Measurements from ENCODE around the gene GSAP.
"Not testable (repeated sequence)": the region's sequence is repeated elsewhere in the genome, so short reads cannot be mapped to it uniquely, and the experiment has no call there.

Gene GSAP, protein sequence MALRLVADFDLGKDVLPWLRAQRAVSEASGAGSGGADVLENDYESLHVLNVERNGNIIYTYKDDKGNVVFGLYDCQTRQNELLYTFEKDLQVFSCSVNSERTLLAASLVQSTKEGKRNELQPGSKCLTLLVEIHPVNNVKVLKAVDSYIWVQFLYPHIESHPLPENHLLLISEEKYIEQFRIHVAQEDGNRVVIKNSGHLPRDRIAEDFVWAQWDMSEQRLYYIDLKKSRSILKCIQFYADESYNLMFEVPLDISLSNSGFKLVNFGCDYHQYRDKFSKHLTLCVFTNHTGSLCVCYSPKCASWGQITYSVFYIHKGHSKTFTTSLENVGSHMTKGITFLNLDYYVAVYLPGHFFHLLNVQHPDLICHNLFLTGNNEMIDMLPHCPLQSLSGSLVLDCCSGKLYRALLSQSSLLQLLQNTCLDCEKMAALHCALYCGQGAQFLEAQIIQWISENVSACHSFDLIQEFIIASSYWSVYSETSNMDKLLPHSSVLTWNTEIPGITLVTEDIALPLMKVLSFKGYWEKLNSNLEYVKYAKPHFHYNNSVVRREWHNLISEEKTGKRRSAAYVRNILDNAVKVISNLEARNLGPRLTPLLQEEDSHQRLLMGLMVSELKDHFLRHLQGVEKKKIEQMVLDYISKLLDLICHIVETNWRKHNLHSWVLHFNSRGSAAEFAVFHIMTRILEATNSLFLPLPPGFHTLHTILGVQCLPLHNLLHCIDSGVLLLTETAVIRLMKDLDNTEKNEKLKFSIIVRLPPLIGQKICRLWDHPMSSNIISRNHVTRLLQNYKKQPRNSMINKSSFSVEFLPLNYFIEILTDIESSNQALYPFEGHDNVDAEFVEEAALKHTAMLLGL

DNA sequence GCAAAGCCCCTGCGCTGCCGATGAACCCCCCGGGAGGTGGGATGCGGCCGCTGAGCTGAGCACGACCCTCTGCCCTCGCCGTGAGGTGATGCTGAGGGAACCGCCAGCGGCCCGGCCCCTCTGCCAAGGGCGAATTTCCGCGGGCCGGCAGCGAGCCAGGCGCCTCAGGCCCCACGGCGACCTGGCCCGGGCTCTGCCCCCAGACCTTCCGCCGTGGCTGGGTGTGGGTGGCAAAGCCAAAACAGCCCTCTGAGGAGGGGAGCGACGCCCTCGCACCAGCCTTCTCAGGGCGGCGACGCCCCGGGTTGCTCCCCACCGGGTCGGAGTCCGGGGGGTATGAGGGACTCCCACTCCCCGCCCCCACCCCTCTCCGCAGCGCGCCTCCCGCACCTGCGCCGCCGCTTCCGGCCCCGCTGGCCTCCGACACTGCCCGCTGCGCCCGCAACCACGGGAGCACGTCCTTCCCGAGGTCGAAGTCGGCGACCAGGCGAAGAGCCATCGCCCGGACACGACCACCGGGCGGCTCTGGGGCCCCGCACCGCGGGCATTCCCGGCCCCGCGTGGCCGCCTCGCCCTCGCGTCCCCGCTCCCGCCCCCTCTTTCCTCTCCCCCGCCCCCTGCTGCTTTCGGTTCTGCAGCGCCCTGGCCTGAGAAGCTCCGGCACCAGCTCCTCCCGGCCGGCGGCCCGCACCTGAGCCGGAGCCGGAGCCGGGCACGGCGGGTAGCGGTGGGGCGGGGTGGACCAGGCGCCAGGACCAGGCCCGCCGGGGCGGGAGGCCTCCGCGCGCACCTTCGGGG, at the start of gene GSAP:
TSS of gene GSAP (minus strand) at position 527 of the 798 bp plus-strand sequence. CDS start at position 499, 28 bp downstream.
- peak; percentile 37 for DNase-seq

DNA sequence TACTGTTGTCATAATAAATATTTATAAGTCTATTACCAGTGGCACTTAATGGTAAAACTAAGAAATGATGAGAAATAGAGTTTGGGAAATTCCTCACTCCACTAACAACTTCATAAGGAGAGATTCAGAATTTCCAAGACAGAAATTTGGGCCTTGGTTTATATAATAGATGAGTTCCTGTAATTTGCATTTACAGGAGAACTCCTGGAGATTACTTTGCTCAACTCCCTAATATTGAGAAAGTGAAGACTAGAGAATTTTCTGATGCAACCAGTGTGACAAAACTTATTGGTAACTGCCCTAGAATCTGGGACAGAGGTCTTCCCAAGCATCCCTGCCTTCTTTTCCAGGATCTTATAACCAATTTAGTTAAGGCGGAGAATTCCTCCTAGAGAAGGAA, 49.1 kb upstream of the GSAP start:
- no peak for DNase-seq

DNA sequence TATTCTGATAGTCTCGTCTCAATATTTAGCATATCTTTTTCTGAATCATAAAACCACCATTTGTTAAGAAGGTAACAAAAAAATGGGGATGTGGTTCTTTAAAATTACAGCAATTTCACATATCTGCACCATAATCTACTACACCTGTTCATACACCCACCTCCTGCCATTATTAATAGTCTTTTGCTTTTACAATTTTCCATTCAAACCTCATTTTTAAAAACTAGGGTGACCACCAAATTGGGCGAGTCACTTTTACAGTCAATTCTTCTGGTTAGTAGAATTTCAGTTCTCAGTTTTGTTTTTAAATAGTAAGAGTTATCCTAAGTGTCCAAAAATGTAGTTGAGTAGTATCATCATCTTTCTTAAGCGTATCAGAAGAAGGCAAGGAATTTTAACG, 48.4 kb upstream of the GSAP start:
- DNase-seq, result no peak

DNA sequence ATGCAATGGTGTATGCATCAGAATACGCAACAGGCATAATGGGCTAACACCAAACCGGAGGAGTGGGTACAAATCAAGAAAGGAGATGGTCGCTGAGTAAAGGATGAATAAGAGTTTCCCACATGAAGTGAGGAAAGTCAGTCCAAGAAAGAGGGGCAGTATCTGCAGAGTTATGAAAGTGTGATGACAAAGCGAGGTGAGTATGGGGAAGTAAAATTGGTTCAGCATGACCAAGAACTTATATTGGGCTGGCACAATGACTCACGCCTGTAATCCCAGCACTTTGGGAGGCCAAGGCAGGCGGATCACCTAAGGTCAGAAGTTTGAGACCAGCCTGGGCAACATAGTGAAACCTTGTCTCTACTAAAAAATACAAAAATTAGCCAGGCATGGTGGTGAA, 47.5 kb upstream of the GSAP start:
- not testable (repeated sequence) for DNase-seq

DNA sequence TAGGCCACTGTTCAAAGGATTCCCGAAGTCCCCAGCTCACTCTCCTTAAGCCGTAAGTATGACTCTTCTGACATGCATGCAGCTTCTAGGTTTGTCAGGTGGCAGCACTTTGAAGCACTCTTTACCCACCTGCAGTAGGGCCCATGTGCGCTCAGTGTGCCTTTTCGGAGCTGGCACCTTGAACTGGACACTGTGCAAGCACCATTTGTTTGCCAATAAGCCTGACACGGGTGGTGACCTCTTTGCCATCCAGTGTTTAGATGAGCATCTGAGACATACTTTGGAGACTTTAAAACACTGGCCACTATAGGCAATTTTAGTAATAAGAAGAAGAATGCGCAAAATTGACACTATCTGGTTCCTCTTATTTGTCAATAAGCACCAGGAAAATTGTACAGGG, 45.7 kb upstream of the GSAP start:
- DNase-seq, result no peak

DNA sequence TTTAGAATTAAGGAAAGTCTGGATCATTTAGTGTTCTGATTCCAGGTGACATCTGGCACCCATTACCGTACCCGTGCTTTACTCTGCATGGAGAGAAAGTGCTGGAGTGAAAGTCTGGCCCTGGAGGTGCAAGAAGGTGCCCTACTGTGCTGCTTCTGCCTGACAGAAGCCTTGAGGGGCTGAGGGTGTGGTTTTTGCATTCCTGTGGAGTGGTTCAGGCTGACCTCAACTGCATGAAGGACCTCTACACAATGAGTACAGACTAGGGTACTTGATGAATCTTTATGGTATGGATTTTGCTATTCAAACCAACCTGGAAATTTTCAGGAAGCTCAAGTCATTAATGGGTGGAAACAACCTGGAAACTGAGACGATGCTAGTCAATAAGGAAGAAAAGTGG, 45.1 kb upstream of the GSAP start:
- no peak for DNase-seq

DNA sequence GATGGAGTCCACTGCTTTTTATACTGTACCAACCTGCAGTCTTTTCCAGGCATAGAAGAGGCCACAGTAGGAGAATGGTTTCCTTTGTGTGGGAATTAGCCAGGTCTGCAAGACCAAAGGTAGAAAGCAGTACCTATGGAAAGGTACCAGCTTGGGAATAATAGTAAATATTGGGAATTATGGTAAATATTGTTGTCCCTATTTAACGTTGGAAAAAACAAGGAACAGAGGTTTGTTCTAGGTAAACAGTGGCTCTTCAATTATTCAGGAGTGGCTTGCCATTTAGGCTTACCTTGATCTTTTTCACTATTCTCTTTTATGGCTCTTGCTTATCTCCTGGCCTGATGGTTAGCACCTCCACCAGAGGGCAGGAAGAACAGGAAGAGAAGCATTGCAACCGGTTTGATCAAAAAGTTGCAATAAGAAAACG, 43.9 kb upstream of the GSAP start:
- no peak for DNase-seq

DNA sequence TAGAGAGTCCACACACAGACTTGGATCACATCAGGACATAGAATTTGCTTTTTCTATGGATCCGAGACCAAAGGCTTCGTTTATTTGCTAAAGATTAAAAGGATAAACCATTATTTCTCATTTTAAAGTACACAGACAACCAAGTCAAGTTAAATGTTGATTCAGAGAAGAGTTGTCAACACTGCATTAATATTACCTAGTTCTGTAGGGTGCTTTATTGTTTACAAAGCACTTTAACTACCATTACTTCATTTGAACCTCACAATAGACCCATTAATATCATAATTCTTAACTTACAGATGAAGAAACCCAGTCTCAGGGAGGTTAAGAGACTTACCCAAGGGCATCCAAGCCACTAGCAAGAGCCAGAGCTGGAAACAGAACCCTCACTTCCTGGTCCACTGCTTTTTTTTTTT, 43.2 kb upstream of the GSAP start:
- peak; percentile 100 for DNase-seq

DNA sequence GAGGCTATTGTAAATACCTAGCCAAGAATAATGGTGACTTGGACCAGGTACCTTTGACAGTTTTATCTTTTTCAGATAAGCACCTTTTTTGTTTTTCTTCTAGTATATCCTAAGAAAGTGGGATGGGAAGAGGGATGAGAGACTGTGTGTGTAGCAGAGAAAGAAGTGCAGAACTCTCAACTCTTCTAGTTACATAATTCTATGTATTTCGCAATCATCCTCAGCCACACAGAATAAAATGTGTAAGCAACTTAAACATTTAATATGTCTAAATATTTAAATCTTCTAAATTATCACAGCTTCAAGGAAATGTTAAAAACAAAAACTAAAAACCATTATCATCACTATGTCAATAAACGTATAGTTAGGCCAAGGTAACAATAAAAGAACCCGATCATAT, 42.6 kb upstream of the GSAP start:
- no peak for DNase-seq

DNA sequence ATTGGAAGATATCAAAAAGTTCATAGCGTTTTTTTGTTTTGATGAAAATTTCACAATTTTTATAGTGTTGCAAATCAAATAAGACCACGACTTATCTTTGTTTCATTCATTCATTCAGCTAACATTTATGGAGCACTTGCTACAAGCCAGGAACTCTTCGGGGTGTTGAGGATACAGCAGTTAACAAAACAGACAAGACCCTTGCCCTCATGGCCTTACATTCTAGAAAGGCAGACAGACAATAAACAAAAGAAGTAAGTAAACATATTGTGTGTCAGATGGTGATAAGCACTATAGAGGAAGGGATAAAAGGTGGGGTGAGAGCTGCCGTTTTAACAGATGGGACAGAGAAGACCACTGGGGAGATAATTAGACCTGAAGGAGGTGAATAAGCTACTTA, 41.6 kb upstream of the GSAP start:
- no peak for DNase-seq

DNA sequence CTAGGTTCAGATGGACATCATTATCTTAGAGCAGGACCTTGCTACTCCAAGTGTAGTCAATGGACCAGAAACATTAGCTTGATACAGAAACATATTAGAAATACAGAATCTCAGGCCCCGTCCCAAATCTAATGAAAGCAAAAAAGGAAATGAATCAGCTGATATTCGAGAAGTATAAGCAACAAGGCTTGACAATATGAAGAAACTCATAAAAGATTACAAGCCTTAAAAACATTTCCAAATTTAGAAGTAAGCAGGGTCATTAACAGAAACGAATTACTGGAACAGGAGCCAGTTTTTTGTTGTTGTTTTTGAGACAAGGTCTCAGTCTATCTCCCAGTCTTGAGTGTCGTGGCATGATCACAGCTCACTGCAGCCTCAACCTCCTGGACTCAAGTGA, 40.5 kb upstream of the GSAP start:
- no peak for DNase-seq

DNA sequence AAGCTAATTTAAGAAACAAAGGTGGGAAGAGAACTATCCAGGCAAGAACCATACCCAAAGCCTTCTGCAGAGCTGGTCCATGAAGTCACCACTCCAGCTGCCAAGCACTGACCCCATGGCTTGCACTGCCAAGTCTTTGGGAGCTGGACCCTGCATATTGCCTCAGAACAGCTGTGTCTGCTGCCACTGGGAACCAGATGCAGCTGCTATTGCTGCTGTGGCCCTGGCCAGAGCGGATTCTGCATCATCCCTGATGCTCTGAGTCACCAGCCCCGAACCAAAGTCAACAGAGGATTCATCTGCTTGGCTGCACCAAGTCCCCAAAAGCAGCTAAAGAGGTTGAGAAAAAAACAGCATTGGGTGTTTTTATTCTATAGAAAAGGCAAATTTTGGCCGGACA, 39.2 kb upstream of the GSAP start:
- DNase-seq, result no peak

DNA sequence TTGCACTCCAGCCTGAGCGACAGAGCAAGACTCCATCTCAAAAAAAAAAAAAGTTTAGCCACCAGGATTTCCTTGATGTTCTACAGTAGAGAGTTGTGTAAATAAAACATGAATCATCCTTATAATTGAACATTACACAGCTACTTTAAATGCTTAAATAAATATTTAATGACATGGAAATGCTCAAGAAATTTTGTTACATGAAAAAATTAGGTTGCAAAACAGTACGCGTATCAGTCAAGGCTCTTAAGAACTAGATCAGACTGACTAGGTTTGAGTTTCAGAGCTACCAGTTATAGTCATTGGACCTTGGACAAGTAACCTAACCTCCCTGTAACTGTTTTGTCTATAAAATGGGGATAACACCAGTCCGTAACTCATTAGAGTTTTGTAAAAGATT, 38.7 kb upstream of the GSAP start:
- DNase-seq, result no peak

DNA sequence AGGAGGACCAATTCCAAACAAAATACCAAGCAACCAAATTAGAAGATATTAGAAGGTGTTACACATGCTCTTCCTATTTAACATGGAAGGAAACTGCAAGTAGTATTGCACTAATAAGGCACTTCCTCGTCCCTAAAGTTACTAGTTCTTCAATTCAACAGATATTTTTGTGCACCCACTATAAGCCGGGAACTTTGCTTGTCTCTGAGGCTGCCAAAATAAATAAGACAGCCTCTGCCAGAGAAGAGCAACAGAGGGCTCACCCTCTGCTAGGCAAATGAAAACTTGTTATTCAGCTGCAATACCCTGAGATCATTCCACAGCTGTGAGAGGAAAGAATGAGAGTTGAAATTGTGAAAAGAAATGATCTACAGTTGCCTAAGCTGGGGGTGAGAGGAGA, 37.4 kb upstream of the GSAP start:
- DNase-seq, result no peak

DNA sequence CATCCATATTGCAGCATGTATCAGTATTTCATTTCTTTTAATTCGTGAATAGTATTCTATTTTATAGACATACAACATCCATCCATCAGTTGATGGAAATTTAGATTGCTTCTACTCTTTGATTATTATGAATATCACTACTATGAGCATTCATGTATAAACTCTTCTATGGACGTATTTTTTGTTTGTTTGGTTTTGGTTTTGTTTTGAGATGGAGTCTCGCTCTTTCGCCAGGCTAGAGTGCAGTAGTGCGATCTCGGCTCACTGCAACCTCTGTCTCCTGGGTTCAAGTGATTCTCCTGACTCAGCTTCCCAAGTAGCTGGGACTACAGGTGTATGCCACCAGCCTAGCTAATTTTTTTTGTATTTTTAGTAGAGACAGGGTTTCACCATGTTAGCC, 35.8 kb upstream of the GSAP start:
- DNase-seq, result not testable (repeated sequence)

DNA sequence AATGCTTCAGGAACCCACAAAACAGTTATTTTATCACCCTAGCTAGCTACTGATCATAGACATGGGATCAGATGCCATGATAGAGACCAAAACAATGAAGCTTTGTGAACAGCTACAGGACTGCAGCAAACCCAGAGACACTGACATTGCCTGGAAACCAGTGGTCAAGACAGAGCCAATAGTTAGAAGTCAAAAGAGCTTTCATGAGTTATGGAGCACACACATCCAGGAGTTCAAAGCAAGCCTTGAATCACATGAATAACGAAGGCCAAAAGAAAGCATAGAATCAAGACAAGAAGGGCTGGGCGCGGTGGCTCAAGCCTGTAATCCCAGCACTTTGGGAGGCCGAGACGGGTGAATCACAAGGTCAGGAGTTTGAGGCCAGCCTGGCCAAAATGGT, 34.5 kb upstream of the GSAP start:
- no peak for DNase-seq

DNA sequence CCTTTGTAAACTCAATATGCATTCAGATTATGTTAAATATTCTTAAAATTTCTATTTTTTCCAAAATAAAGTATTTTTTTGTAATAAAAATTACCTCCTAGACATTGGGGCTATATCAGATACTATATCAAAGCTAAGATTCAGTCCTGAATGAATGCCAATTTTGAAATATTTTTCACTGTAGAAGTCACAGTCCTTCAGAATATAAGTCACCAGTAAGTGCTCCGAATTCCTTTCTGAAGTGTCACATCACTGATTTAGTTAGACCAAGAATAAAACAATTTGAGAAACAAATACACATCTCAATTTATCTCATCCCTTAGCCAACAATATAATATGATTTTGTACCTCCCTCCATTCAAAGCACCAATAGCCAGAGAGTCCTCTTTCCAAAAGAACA, 33.9 kb upstream of the GSAP start:
- no peak for DNase-seq

DNA sequence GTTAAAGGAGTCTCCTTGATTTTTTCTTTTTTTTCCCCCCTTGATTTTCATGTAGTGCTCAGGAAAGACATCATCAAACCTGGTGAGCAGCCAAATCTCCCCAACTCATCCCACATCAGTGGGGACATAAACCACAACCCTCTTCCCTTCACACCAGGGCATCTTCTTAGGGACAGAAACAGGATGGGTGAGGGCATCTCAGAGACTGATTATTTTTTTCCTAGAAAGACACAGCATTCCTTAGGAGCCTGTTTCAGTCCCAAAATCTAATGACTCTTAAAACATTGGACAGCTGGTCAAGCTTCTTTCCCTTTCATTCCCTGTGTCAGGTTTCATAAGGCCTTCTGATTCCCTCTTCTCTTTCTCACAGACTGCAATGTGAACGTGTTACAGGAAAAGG, 31.5 kb upstream of the GSAP start:
- DNase-seq, result no peak

DNA sequence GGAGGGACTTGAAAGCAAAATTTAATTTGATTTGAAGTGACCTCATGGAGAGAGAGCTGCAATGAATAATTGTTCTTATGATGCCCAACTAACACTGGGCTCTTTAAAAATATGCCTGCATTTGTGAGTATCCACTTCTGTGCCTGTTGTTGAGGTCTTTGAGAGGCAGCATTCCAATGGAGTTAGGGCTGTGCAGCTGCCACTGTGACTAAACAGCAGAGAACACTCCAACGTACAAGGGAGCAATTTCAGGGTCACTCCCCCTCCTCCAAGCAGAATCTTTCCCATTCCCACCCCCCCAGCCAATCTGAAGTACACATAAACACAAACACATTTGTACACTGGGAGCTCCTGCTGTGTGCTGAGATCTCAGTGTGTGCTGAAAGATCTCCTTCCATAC, 28.0 kb upstream of the GSAP start:
- DNase-seq, result no peak

DNA sequence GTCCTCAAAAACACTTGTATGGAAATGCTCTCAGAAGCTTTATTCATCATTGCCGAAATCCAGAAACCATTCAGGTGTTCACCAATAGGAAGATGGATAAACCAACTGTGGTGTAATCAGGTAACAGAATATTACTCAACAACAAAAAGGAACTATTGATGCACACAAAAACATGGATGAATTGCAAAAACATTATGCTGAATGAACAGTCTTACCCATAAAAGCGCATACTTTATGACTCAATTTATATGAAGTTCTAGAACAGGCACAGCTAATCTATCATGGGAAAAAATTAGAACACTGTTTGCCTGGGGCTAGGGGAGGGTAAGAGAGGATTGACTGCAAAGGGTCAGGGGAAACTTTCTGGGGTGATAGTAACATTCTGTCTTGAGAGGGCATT, 26.9 kb upstream of the GSAP start:
- no peak for DNase-seq

DNA sequence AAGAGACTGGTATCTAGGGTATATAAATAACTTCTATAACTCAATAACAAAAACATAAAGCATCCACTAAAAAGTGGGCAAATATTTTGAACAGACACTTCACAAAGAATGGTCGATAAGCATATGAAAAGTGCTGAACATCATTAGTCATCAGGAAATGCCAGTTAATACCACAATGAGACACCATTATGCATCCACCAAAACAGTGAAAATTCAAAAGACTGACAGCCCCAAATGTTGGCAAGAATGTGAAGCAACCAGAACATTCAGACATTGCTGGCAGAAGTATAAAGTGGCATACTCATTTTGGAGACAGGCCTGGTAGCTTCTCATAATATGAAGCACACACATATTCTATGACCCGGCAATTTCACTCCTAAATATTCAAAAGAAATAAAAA, 26.5 kb upstream of the GSAP start:
- no peak for DNase-seq

DNA sequence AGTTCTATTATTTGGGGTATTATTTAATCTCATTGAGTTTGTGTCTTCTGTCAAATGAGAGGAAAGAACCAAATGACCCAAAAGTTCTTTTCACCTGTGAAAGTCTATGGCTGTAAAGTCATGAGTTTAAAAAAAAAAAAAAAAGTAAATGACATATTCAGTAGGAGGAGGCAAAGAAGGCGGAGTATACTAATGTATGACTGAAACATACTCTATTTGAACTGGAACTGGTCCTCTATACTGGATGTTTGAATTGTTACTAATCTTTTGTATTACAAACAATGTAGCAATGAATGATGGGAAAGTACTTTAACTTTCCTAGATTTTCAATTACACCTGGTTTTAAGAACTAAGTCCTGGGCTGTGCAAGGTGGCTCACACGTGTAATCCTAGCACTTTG, 24.9 kb upstream of the GSAP start:
- DNase-seq, result no peak

DNA sequence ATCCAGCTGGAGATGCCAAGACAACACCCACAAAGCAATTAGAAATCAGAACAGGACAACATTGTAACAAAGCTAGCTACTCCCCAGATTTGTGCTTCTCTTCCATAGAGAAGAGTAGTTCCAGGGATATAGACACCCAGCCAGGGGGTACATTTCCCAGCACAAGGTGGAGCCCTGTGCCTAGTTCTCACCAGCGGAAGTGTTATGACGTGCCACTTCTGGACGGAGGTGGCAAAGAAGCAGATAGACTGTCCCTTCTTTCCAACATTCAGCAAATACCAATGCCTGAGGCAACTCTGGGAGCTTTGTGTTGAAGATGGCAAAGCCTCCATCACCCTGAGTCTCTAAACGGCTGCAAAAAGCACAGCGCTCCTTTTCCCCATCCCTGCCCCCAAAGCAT, 23.4 kb upstream of the GSAP start:
- no peak for DNase-seq

DNA sequence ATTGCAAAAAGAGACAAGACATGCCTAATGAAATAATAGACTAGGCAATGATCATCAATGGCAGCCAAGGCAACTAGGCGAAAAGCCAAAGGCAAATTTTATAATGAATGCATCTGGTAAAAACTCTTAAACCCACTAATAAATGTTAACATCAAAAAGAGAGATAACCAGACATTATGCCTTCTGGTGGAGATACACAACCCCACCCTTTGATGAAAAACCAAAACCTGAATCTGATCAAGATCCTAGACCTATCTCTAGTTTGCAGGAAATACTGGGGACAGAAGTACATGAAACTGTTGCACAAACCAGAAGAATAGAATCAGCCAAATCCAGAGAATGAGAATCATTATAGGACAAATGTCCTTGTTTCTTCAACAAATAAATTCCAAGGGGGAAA, 22.0 kb upstream of the GSAP start:
- no peak for DNase-seq
